CD14-positive monocyte (primary cell): ENCODE data around the gene PAX6. TPM values are rescaled to one million over a fixed set of nuclear protein-coding genes. Genes with fewer than 3 reads are reported as not detected.

ENCODE experiments used
- DNase-seq, 3 donors: peaks; one replicate each; pipeline ENCODE4 v3.0.0-alpha.2; 2011 to 2022
- H2AFZ ChIP-seq: 2 replicates; pipeline ENCODE4 v1.6.0; 2012; ENCODE audit warnings: mild to moderate bottlenecking, low read depth, low read length, inconsistent platforms; ENCODE audit not compliant: insufficient read depth, poor library complexity, severe bottlenecking
- H3K27ac ChIP-seq, 2 donors: 1 replicate in 1 of 2; 2 replicates in 1 of 2; pipeline ENCODE4 v1.5.1; 2012 to 2013; ENCODE audit warnings: low read length in 2 of 2, control low read depth in 1 of 2, inconsistent platforms in 1 of 2, low read depth in 1 of 2, mild to moderate bottlenecking in 1 of 2
- H3K27me3 ChIP-seq, 2 donors: one replicate each; pipeline versions ENCODE4 v1.6.0 to v1.6.1; 2011 to 2013; ENCODE audit warnings: low read length in 2 of 2; ENCODE audit not compliant: control insufficient read depth in 2 of 2, insufficient read depth in 2 of 2
- H3K36me3 ChIP-seq, 2 donors: replicated peaks in 1 of 2; 1 replicate in 1 of 2; 2 replicates in 1 of 2; pipeline versions ENCODE4 v1.5.1 to v1.6.1; 2012 to 2013; ENCODE audit warnings: low read length in 2 of 2, control low read depth in 1 of 2, inconsistent platforms in 1 of 2, mild to moderate bottlenecking in 1 of 2; ENCODE audit not compliant: insufficient read depth in 2 of 2, control insufficient read depth in 1 of 2
- H3K4me1 ChIP-seq, 2 donors: 1 replicate in 1 of 2; 2 replicates in 1 of 2; pipeline versions ENCODE4 v1.5.1 to v1.6.1; 2012 to 2013; ENCODE audit warnings: low read length in 2 of 2, control low read depth in 1 of 2, inconsistent platforms in 1 of 2, mild to moderate bottlenecking in 1 of 2, moderate library complexity in 1 of 2; ENCODE audit not compliant: insufficient read depth in 2 of 2, control insufficient read depth in 1 of 2
- H3K4me2 ChIP-seq: replicated peaks from 2 replicates; pipeline ENCODE3; 2012; ENCODE audit warnings: low read length, moderate library complexity, mild to moderate bottlenecking; ENCODE audit not compliant: poor library complexity, severe bottlenecking; ENCODE audit errors: extremely low read depth
- H3K4me3 ChIP-seq, 3 experiments: fragments of 200-600 bp in 1 of 3; sonication (generic) in 1 of 3; replicated peaks in 1 of 3; 1 replicate in 2 of 3; 2 replicates in 1 of 3; pipeline ENCODE4 v1.5.1; 2011 to 2013; ENCODE audit warnings: low read length in 3 of 3, mild to moderate bottlenecking in 3 of 3, control low read depth in 2 of 3, low read depth in 2 of 3, inconsistent platforms in 1 of 3, moderate library complexity in 1 of 3
- H3K79me2 ChIP-seq: 2 replicates; pipeline ENCODE4 v1.6.0; 2012; ENCODE audit warnings: mild to moderate bottlenecking, control low read depth, inconsistent platforms, low read length, moderate library complexity; ENCODE audit not compliant: insufficient read depth
- H3K9ac ChIP-seq: 2 replicates; pipeline ENCODE4 v1.6.0; 2017; ENCODE audit warnings: low read length, mild to moderate bottlenecking; ENCODE audit not compliant: insufficient read depth, poor library complexity, severe bottlenecking
- H3K9me3 ChIP-seq, 2 donors: replicated peaks in 1 of 2; 1 replicate in 1 of 2; 2 replicates in 1 of 2; pipeline versions ENCODE4 v1.5.1 to v1.6.1; 2012 to 2013; ENCODE audit warnings: low read length in 2 of 2, control low read depth in 1 of 2; ENCODE audit not compliant: control insufficient read depth in 1 of 2, insufficient read depth in 1 of 2
- H4K20me1 ChIP-seq: 2 replicates; pipeline ENCODE4 v1.6.0; 2012; ENCODE audit warnings: mild to moderate bottlenecking, low read length, control low read depth, moderate library complexity; ENCODE audit not compliant: insufficient read depth
- H3K27ac Mint-ChIP-seq, 7 donors: one replicate each; pipeline ENCODE4 v1.8.0; 2020; ENCODE audit warnings: mild to moderate bottlenecking in 7 of 7, mixed read lengths in 7 of 7, moderate library complexity in 6 of 7, inconsistent platforms in 2 of 7
- H3K27me3 Mint-ChIP-seq, 3 donors: one replicate each; pipeline ENCODE4 v1.8.0; 2021 to 2022; ENCODE audit warnings: low read depth in 3 of 3, mild to moderate bottlenecking in 3 of 3, mixed read lengths in 3 of 3, moderate library complexity in 3 of 3, inconsistent platforms in 1 of 3
- H3K36me3 Mint-ChIP-seq, 2 donors: one replicate each; pipeline ENCODE4 v1.8.0; 2020; ENCODE audit warnings: mixed read lengths in 2 of 2, inconsistent platforms in 1 of 2, mild to moderate bottlenecking in 1 of 2
- H3K4me1 Mint-ChIP-seq: one replicate; pipeline ENCODE4 v1.8.0; 2020; ENCODE audit warnings: mild to moderate bottlenecking, mixed read lengths
- H3K4me3 Mint-ChIP-seq, 2 donors: one replicate each; pipeline ENCODE4 v1.8.0; 2020; ENCODE audit warnings: mild to moderate bottlenecking in 2 of 2, mixed read lengths in 2 of 2, moderate library complexity in 1 of 2
- H3K9me3 Mint-ChIP-seq, 7 donors: one replicate each; pipeline ENCODE4 v1.8.0; 2020 to 2022; ENCODE audit warnings: mixed read lengths in 7 of 7, mild to moderate bottlenecking in 6 of 7, moderate library complexity in 6 of 7, inconsistent platforms in 2 of 7
- WGBS: methylation state at CpG from one replicate; pipeline ENCODE4 v1.1.5; 2013; ENCODE audit warnings: missing lambda C conversion rate; ENCODE audit not compliant: insufficient coverage; 5-methylcytosine and 5-hydroxymethylcytosine counted together
- intact Hi-C, 2 donors: fragments of 100-400 bp; cut with micrococcal nuclease; formaldehyde crosslinking; loops; one replicate each; pipeline versions ENCODE4 v1.15.0 to v1.15.1; 2023
- polyA plus RNA-seq, 3 donors: library from polyadenylated mRNA; depleted of rRNA in 1 of 3; unstranded in 2 of 3; stranded (reverse) in 1 of 3; fragments of 300-500 nt in 2 of 3; fragments of >200 nt in 1 of 3; fragmentation: Illumina TruSeq in 2 of 3; gene quantifications; 1 replicate in 2 of 3; 2 replicates in 1 of 3; pipeline ENCODE4 v1.2.3, GENCODE V29; 2012 to 2021
- TF ChIP-seq, protein P1 (sequence below): fragments of 200-600 bp; IDR thresholded peaks from one replicate; pipeline ENCODE4 v1.8.0; 2022; ENCODE audit warnings: antibody characterized with exemption, mild to moderate bottlenecking

The PAX6 gene
- polyA plus RNA-seq, 3 donors, result not detected

DNA sequence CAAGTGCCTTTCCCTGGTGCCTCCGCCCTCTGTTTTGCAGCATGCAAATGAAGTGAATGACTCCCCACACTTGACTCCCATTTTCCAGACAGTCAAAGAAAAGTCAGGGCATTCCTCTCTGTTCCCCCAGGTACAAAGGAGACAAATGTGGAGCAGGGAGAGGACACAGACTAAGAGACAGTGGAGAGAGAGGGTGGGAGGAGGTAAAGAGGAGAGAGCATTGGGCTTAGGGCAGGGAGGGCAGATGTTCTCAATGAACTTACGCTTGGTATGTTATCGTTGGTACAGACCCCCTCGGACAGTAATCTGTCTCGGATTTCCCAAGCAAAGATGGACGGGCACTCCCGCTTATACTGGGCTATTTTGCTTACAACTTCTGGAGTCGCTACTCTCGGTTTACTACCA lies 9.8 kb downstream of the PAX6 start:
- no peak overlapping the region for H3K27ac Mint-ChIP-seq

DNA sequence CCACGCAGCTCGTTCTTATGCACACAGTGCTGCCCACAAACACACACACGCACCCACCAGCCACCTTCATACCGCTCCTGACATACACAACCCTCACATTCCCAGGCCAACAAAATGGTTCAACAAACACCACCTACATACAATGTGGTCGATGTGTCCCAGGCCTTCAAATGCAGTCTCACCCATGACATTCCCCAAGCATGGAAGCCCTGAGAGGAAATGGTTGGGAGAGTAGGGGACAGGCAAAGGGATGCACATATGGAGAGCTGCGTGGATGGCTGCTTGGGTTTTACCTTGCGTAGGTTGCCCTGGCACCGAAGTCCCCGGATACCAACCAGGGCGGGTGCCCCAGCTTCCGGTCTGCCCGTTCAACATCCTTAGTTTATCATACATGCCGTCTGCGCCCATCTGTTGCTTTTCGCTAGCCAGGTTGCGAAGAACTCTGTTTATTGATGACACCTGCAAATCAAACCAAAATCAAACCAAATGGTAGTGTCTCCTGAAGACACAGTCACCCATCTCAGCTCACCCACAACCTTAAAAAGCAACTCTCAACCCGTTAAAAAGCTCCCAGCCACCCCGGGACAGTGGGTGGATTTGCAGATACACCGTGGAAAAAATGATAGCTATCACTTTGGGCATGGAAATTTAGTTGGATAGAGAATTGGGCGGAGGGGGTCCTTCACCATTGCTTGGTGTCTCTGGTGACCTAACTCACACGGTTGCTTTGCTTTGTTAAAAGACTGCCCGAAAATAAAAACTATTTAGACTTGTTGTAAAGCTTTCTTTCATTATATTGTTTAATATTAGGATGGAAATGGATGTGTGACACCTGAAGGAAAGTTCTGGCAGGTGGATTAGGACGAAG lies 10.5 kb downstream of the PAX6 start:
- peaks cover 97 to 99% (median 98%) of the 10 kb centered on the region in 3 donors for H3K27me3 Mint-ChIP-seq
- peaks cover 22 to 64% of the 10 kb centered on the region in 2 donors for H3K9me3 ChIP-seq
- DNase-seq, result no peak
- peaks cover 92 to 100% of the 10 kb centered on the region in 2 donors for H3K27me3 ChIP-seq
- peaks cover 42% of the 10 kb centered on the region for H3K4me1 Mint-ChIP-seq
- TF ChIP-seq, protein P1, sequence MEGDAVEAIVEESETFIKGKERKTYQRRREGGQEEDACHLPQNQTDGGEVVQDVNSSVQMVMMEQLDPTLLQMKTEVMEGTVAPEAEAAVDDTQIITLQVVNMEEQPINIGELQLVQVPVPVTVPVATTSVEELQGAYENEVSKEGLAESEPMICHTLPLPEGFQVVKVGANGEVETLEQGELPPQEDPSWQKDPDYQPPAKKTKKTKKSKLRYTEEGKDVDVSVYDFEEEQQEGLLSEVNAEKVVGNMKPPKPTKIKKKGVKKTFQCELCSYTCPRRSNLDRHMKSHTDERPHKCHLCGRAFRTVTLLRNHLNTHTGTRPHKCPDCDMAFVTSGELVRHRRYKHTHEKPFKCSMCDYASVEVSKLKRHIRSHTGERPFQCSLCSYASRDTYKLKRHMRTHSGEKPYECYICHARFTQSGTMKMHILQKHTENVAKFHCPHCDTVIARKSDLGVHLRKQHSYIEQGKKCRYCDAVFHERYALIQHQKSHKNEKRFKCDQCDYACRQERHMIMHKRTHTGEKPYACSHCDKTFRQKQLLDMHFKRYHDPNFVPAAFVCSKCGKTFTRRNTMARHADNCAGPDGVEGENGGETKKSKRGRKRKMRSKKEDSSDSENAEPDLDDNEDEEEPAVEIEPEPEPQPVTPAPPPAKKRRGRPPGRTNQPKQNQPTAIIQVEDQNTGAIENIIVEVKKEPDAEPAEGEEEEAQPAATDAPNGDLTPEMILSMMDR, result no peak
- H2AFZ ChIP-seq, result no peak overlapping the region
- H3K4me2 ChIP-seq, result no peak overlapping the region
- no peak overlapping the region for H3K9ac ChIP-seq
- no peaks in the 10 kb centered on the region for H3K36me3 ChIP-seq
- H3K4me3 ChIP-seq, result no peak overlapping the region
- no peak overlapping the region for H3K27ac Mint-ChIP-seq
- peak overlapping the region in 1 of 2 donors; percentile 88 for H3K4me3 Mint-ChIP-seq
- peaks cover 13 to 51% (median 50%) of the 10 kb centered on the region in 7 donors for H3K9me3 Mint-ChIP-seq
- no peak overlapping the region for H3K27ac ChIP-seq
- H3K36me3 Mint-ChIP-seq, result peaks cover 20 to 33% of the 10 kb centered on the region in 2 donors
- H4K20me1 ChIP-seq, result no peaks in the 10 kb centered on the region
- WGBS, result 17% methylated on average over 17 of the region's 23 CpGs
- no peaks in the 10 kb centered on the region for H3K79me2 ChIP-seq
- intact Hi-C loops, result no loop called here
- H3K4me1 ChIP-seq, result peaks cover 10 to 29% of the 10 kb centered on the region in 2 donors

More for the DNA sequence above, 9.8 kb downstream of the PAX6 start:
- Histone ChIP-seq H3K27ac (no peak overlapping the region), H3K4me3 (no peak overlapping the region), H3K27me3 (peaks cover 91 to 100% of the 10 kb centered on the region in 2 donors), H2AFZ (no peak overlapping the region), H3K79me2 (no peaks in the 10 kb centered on the region), H3K4me1 (peaks cover 10 to 29% of the 10 kb centered on the region in 2 donors), H3K36me3 (no peaks in the 10 kb centered on the region), H3K4me2 (no peak overlapping the region), H4K20me1 (no peaks in the 10 kb centered on the region), H3K9ac (no peak overlapping the region), H3K9me3 (peaks cover 24 to 71% of the 10 kb centered on the region in 2 donors)
- DNase-seq, result no peak
- H3K4me3 Mint-ChIP-seq, result peak overlapping the region in 1 of 2 donors; percentile 88
- peaks cover 13 to 55% (median 50%) of the 10 kb centered on the region in 7 donors for H3K9me3 Mint-ChIP-seq
- H3K4me1 Mint-ChIP-seq, result peaks cover 42% of the 10 kb centered on the region
- 8% methylated on average over 6 of the region's 9 CpGs for WGBS
- intact Hi-C loops, result no loop called here
- H3K27me3 Mint-ChIP-seq, result peaks cover 95 to 99% (median 98%) of the 10 kb centered on the region in 3 donors
- TF ChIP-seq, protein P1, result no peak
- H3K36me3 Mint-ChIP-seq, result peaks cover 20 to 33% of the 10 kb centered on the region in 2 donors
